GM19043 (cell line): ENCODE data around the gene LILRB5.
"Not testable (repeated sequence)": the region's sequence is repeated elsewhere in the genome, so short reads cannot be mapped to it uniquely, and the experiment has no call there.

Source experiments
- ATAC-seq: cut with Tn5 transposase; IDR thresholded peaks from one replicate; pipeline ENCODE4 v1.9.1; 2021; ENCODE audit warnings: low read depth; ENCODE audit not compliant: unreplicated experiment

Gene LILRB5

DNA sequence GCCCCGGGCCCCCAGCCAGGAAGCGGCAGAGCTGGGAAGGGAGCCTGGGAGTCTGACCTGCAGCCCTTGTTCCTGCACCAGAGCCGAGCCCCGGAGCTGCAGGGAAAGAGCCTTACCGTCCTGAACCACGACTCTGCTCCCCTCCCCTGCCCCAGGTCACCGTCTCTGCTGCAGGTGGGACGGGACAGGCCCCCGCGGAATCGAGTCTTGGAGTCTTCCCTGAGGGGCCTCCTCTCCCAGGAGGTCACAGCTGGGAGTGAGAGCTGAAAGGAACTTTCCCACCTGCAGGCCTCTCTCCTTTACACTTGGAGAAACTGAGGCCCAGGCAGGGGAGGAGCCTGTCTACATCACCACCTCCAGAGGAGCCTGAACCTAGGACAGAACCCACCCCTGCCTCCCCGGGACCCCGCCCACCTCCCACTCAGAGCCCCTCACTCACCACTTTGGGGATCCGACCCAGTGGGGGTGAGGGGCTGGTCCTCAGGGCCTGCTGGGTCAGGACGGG lies 20.1 kb upstream of the LILRB5 start:
- not testable (repeated sequence) for ATAC-seq

DNA sequence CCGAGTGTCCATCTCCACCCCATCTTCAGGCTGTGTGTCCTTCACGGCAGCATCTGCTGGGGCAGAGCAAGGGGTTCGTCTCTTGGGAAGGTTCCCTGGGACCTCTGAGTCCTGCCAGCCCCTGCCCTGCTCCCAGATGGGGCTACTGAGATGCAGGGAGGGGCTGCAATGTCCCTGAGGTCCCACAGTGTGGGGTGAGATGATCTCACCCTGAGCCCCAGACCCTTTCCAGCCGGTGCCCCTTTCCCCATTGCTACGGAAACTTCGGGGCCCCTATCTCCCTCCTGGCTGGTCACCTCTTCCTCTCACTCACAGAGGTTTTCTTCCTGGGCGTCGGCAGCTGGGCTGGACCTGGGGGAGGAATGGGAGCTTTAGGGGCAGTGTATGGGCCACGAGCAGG lies 18.9 kb upstream of the LILRB5 start:
- no peak for ATAC-seq

GRCh38 chr19:54274516-54274915 lies 17.4 kb upstream of the LILRB5 start:
- not testable (repeated sequence) for ATAC-seq

GRCh38 chr19:54273821-54274220 lies 16.7 kb upstream of the LILRB5 start:
- ATAC-seq: no peak

GRCh38 chr19:54272181-54272580 lies 15.1 kb upstream of the LILRB5 start:
- not testable (repeated sequence) for ATAC-seq

- ATAC-seq: not testable (repeated sequence)
These were observed 14.5 kb upstream of the LILRB5 start for GRCh38 chr19:54271587-54271986.

- ATAC-seq: no peak
These were observed 14.0 kb upstream of the LILRB5 start for GRCh38 chr19:54271106-54271505.

DNA sequence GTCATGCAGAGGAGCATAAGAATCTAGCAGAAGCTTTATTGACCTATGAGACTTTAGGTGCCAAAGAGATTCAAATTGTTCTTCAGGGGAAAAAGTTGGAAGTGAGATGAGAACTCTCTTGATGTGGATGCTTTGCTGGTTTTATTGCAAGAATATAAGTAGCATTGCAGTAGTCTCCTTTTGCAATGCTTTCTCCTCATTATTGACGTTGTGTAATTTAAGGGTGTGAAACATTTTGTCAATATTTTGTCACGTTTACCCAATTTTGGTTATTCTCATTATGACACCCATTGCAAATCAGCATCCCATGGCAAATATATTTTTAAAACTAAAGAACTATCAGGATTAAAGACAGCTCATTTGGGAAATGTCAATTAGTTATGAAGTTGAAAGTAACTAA lies 11.9 kb upstream of the LILRB5 start:
- ATAC-seq: no peak

DNA sequence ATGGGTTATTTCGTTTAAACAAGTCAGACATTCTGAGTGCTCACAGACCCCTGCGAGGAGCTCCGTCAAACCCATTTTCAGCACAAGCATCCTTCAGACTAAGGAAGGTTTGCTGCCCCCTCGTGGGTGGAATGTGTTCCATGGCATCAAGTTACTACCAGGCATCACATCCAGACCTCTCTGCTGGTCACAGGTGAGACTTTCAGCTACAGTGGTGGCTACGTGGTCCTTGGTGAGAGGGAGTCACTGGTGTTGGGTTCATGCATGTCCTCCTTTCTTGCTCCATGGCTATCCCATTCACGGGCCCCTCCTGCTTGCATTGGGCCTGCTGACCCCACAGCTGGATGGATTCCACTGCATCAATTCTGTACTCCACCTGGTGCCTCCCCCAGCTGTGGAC lies 9.1 kb upstream of the LILRB5 start:
- no peak for ATAC-seq

GRCh38 chr19:54262470-54262869 lies 5.4 kb upstream of the LILRB5 start:
- ATAC-seq: no peak

GRCh38 chr19:54262066-54262465 lies 5.0 kb upstream of the LILRB5 start:
- no peak for ATAC-seq

DNA sequence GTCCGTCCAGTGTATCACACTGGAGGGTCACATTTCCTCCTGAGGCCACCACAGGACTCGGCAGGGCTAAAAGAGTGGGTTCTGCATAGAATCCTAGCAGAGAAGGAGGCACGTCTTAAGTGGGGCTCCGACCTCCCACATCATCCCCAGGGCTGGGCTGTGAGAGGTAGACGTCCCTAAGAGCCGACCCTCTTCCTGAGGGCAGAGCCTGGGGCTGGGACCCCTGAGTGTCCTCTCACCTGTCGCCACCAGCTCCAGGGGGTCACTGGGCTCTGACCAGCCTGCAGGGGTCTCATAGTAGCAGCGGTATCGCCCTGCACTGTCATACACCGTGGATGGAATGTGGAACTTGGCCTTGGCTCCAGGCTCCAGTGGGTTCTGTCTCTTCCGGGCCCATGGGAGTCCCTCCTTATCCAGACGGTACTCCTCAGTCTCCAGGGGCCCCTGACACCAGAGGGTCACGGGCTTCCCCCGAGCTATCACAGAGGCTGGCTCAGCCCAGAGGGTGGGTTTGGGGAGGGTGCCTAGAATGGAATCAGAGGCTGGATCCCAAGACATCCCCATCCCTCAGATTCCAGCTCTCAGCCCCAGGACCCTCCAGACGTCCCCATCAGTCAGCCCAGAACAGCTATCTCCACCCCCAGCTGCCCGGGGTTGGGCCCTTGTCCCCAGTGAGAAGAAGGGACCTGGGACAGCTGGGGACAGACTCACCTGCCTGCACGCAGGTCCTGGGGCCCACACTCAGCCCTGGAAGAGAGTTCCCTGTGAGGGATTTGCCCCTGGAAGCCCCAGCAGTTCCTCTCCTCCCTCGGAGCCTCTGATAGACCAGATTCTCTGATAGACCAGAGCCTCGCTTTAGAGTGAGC lies 590 bp downstream of the LILRB5 start:
- ATAC-seq: no peak

GRCh38 chr19:54255105-54255775 lies 1.8 kb downstream of the LILRB5 start:
- ATAC-seq: no peak

DNA sequence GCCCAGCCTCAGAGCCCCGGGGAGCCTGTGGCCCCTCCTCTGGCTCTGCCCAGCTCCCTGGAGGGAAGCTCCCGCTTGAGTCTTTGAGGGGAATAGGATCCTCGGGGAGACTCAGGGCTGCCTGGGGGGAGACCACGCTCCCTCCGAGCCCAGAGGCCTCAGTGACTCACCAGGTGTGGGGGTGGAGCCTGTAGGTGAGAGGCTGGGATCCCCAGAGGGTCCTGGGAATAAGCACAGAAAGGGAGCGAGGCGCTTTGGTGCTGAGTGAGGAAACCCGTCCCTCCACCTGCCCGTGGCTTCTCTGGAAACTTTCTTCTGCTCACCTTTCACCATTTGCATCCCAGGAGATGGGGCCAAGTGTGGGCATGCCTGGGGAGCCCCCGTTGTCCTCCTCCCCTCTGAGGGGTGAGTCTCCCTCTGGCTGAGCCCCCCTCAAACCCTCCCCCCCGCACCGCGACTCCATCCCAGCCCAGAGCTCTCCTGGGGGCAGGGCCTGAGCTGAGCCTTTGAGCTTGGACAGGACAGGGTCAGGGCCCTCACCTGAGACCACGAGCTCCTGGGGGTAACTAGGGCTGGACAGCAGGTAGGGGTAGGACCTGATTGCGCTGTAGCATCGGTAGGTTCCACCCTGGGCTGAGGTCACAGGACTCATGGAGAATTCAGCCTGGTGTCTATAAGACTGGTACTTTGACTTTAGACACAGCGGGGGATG lies 2.7 kb downstream of the LILRB5 start:
- no peak for ATAC-seq

DNA sequence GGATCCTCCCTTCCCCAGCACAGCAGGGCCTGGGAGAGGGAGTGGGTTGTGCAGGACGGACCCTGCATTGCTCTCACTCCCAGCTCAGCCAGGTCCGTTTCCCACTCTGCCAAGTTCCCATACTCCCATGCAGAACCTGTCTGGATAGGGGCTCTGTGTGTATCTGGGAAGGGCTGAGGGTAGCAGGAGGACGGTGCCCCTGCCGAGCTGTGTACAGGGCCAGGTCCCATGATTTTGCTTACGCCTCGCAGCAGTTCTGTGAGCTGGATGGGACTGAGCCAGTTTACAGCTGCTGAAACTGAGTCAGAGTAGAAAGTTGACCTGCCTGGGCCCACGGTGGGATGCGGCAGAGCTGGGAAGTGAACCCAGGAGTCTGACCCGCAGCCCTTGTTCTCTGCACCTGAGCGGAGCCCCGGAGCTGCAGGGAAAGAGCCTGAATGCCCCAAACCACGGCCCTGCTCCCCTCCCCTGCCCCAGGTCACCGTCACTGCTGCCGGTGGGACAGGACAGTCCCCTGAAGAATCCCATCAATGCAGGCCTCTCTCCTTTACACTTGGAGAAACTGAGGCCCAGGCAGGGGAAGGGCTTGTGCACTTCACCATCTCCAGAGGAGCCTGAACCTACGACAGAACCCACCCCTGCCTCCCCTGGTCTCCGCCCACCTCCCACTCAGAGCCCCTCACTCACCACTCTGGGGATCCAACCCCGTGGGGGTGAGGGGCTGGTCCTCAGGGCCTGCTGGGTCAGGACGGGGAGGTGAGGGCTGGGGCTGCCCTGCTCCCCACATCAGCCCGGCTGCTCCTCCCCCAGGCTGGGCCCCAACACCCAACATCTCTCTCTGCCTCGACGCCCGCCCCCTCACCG lies 3.5 kb downstream of the LILRB5 start:
- no peak for ATAC-seq

GRCh38 chr19:54252845-54253244 lies 4.2 kb downstream of the LILRB5 start:
- ATAC-seq: no peak

DNA sequence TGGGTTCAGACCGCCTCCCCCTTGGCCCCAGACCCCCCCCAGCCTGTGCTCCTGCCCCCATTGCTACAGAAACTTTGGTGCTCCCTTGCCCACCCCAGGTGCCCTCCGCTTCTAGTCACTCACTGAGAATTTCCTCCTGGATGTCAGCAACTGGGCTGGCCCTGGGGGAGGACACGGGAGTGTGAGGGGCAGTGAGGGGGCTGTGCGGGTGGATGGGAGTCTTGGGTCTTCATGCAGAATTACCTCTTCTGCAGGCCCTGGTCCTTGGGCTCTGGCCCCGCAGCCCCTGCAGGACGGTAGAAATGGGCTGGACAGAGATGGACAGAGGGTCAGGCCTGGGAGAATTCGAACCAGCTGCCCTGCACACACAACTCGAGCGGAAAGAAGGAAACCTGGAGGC lies 4.8 kb downstream of the LILRB5 start:
- ATAC-seq: no peak

GRCh38 chr19:54248016-54248601 lies 9.0 kb downstream of the LILRB5 start:
- ATAC-seq: no peak

DNA sequence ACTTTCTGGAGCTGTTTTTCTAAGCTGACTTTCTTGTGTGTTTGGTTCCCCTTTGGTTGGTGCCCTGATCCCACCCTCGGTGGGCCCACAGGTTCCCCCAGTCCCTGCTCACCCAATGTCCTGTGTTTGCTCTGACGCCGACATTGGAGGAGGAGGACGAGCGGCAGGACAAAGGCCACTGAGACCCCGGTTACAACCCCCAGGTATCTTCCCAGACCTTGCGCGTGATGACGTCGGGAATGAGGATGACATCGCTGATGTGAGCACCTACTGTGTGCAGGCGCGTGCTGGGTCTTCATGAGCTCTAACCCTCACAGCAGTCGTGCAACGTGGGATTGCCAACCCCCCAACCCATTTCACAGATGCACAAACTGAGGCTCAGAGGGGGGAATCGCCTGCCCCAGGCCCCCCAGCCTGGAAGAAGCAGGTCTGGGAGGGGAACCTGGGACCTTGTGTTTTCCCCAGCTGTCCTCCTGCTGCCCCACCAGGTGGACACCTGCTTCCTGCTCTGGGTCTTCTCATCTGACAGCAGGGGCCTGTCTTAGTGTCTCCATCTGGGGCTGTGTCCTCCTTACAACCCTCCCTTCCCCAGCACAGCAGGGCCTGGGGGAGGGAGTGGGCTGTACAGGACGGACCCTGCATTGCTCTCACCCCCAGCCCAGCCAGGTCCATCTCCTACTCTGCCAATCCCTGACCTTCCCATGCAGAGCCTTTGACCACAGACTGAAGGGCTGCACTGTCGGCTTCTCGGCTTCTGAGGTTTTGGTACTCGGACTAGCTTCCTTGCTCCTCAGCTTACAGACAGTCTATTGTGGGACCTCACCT lies 9.8 kb downstream of the LILRB5 start:
- ATAC-seq: no peak
